Measurements from ENCODE around the gene UNC13D. TPM values are rescaled to one million over a fixed set of nuclear protein-coding genes. Genes with fewer than 3 reads are reported as not detected.

Gene UNC13D
- total RNA-seq, 1 experiment from 2014 or later: 104 TPM

- Mint-ChIP-seq H3K4me1 (ENCODE audit: low read depth, unreplicated experiment) (no peaks in the 10 kb centered on the region), H3K9me3 (ENCODE audit: low read depth, unreplicated experiment) (no peaks in the 10 kb centered on the region), H3K36me3 (ENCODE audit: insufficient read depth, unreplicated experiment) (peaks cover 12% of the 10 kb centered on the region), H3K27ac (ENCODE audit: unreplicated experiment) (no peak overlapping the region), H3K27me3 (ENCODE audit: unreplicated experiment) (no peaks in the 10 kb centered on the region), H3K4me3 (ENCODE audit: low read depth, unreplicated experiment) (no peak overlapping the region)
- no TSS peak for BruUV-seq (replicated peaks)
- TF ChIP-seq, protein P1, sequence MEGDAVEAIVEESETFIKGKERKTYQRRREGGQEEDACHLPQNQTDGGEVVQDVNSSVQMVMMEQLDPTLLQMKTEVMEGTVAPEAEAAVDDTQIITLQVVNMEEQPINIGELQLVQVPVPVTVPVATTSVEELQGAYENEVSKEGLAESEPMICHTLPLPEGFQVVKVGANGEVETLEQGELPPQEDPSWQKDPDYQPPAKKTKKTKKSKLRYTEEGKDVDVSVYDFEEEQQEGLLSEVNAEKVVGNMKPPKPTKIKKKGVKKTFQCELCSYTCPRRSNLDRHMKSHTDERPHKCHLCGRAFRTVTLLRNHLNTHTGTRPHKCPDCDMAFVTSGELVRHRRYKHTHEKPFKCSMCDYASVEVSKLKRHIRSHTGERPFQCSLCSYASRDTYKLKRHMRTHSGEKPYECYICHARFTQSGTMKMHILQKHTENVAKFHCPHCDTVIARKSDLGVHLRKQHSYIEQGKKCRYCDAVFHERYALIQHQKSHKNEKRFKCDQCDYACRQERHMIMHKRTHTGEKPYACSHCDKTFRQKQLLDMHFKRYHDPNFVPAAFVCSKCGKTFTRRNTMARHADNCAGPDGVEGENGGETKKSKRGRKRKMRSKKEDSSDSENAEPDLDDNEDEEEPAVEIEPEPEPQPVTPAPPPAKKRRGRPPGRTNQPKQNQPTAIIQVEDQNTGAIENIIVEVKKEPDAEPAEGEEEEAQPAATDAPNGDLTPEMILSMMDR (IDR thresholded peaks at IDR 0.05; ENCODE audit: unreplicated experiment): no peak
- CTCF ChIA-PET: interaction anchor here (1.1 kb wide), 1 partner anchor 10 kb away, joined by 10 read pairs; no protein-coding TSS in a partner anchor
- intact Hi-C loops (cut with micrococcal nuclease; ENCODE audit: unreplicated experiment): loop anchor here (5.0 kb wide), 1 partner anchor 38 kb away; no protein-coding TSS in a partner anchor
- no peak for DNase-seq
Observed at GRCh38 chr17:75885431-75885830, 41.2 kb upstream of the UNC13D start.

DNA sequence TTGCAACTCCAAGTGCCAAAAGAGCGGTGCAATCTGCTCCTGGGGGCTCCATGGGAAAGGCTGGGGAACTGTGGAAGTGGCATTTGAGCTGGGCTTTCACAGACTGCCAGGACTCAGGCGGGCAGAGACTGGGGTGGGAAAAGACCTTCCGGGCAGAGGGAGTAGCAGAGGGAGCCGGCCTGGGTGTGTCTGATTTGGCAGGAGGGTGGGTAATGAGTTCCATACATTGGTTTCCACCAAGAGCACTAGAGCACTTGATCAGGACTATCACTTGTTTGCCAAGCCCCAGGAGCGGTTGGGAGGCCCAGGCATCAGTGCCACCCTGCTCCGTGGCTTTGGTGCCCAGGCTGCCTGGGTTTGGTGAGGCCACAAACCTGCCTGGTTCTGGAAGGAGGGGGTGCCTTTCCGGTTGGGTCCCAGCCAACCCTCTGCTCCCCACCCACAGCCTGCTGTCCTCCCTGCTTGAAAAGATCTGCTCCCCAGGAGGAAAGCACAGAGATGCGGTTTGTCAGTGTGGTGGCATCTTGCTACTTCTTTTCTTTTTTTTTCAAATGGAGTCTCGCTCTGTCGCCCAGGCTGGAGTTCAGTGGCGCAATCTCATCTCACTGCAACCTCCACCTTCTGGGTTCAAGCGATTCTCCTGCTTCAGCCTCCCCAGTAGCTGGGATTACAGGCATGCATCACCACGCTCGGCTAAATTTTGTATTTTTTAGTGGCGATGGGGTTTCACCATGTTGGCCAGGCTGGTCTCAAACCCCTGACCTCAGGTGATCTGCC, 37.7 kb upstream of the UNC13D start:
- no peak for DNase-seq
- Mint-ChIP-seq H3K4me1 (ENCODE audit: low read depth, unreplicated experiment) (peaks cover under 1% of the 10 kb centered on the region), H3K27me3 (ENCODE audit: unreplicated experiment) (no peaks in the 10 kb centered on the region), H3K36me3 (ENCODE audit: insufficient read depth, unreplicated experiment) (peaks cover 30% of the 10 kb centered on the region), H3K9me3 (ENCODE audit: low read depth, unreplicated experiment) (no peaks in the 10 kb centered on the region), H3K27ac (ENCODE audit: unreplicated experiment) (no peak overlapping the region), H3K4me3 (ENCODE audit: low read depth, unreplicated experiment) (no peak overlapping the region)
- intact Hi-C loops (cut with micrococcal nuclease; ENCODE audit: unreplicated experiment): no loop called here
- CTCF ChIA-PET: interaction anchor here (0.6 to 0.9 kb wide), 2 partner anchors 26 to 36 kb away, joined by 3 to 8 read pairs; partner anchors contain the start of gene WBP2
- TF ChIP-seq, protein P1 (IDR thresholded peaks at IDR 0.05; ENCODE audit: unreplicated experiment): no peak
- BruUV-seq (replicated peaks): no TSS peak

DNA sequence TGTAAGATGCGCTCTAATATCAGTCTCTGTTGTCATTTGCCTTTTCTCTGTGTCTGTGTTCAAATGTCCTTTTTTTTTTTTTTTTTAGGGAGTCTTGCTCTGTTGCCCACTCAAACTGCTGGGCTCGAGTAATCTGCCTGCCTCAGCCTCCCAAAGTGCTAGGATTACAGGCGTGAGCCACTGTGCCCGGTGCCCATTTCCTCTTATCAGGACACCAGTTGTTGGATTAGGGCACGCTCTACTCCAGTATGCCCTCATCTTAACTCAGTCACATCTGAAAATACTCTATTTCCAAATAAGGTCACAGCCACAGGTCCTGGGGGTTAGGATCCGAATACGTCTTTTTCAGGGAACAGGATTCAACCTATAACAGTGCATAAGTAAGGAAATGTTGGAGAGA, 36.1 kb upstream of the UNC13D start:
- Mint-ChIP-seq H3K4me1 (ENCODE audit: low read depth, unreplicated experiment) (peaks cover 17% of the 10 kb centered on the region), H3K4me3 (ENCODE audit: low read depth, unreplicated experiment) (no peak overlapping the region), H3K27ac (ENCODE audit: unreplicated experiment) (no peak overlapping the region), H3K27me3 (ENCODE audit: unreplicated experiment) (no peaks in the 10 kb centered on the region), H3K36me3 (ENCODE audit: insufficient read depth, unreplicated experiment) (peaks cover 40% of the 10 kb centered on the region), H3K9me3 (ENCODE audit: low read depth, unreplicated experiment) (no peaks in the 10 kb centered on the region)
- intact Hi-C loops (cut with micrococcal nuclease; ENCODE audit: unreplicated experiment): no loop called here
- CTCF ChIA-PET: no interaction called here
- DNase-seq: no peak
- no TSS peak for BruUV-seq (replicated peaks)
- TF ChIP-seq, protein P1 (IDR thresholded peaks at IDR 0.05; ENCODE audit: unreplicated experiment): no peak

- Mint-ChIP-seq H3K36me3 (ENCODE audit: insufficient read depth, unreplicated experiment) (peaks cover 54% of the 10 kb centered on the region), H3K4me1 (ENCODE audit: low read depth, unreplicated experiment) (peaks cover 18% of the 10 kb centered on the region), H3K27me3 (ENCODE audit: unreplicated experiment) (no peaks in the 10 kb centered on the region), H3K4me3 (ENCODE audit: low read depth, unreplicated experiment) (peak within 1 kb of the TSS; percentile 87), H3K9me3 (ENCODE audit: low read depth, unreplicated experiment) (no peaks in the 10 kb centered on the region), H3K27ac (ENCODE audit: unreplicated experiment) (peak within 1 kb of the TSS; percentile 83)
- no TSS peak for BruUV-seq (replicated peaks)
- TF ChIP-seq, protein P1 (IDR thresholded peaks at IDR 0.05; ENCODE audit: unreplicated experiment): no peak
- intact Hi-C loops (cut with micrococcal nuclease; ENCODE audit: unreplicated experiment): loop anchor here (5.0 kb wide), 1 partner anchor 96 kb away; the partner anchor contains the start of gene UNK
- peak; percentile 66 for DNase-seq
- CTCF ChIA-PET: interaction anchor here (0.6 to 3.1 kb wide), 5 partner anchors 23 to 351 kb away, joined by 3 to 22 read pairs (median 4); partner anchors contain the start of genes GALK1, MRPL38, UNC13D and WBP2
Observed at GRCh38 chr17:75878174-75878998, 34.2 kb upstream of the UNC13D start, which contains the start of gene TRIM47. Gene TRIM47 (minus strand): TSS chr17:75878581. CDS start chr17:75878548, 33 bp downstream.

Measured in Calu3 (cell line).